Esophagus muscularis mucosa (tissue), 4 donors: ENCODE results near the gene ATP2B2. TPM values are rescaled to one million over a fixed set of nuclear protein-coding genes. Genes with fewer than 3 reads are reported as not detected.

Source experiments
- DNase-seq: peaks from one replicate; pipeline ENCODE4 v3.0.0-alpha.2; 2017; ENCODE audit errors: extremely low spot score
- H3K27ac ChIP-seq, 4 donors: fragments of 200-600 bp; sonication (generic); replicated peaks in 1 of 4; 1 replicate in 3 of 4; 2 replicates in 1 of 4; pipeline ENCODE4 v1.5.1; 2016 to 2019; ENCODE audit warnings: mild to moderate bottlenecking in 1 of 4
- H3K27me3 ChIP-seq, 4 donors: fragments of 200-600 bp; sonication (generic); one replicate each; pipeline versions ENCODE4 v1.5.1 to v1.6.0; 2016 to 2019
- H3K36me3 ChIP-seq, 4 donors: fragments of 200-600 bp; sonication (generic); one replicate each; pipeline ENCODE4 v1.5.1; 2016 to 2019
- H3K4me1 ChIP-seq, 4 donors: fragments of 200-600 bp; sonication (generic); one replicate each; pipeline ENCODE4 v1.5.1; 2016 to 2019
- H3K4me3 ChIP-seq, 4 donors: fragments of 200-600 bp; sonication (generic); 1 replicate in 2 of 4; 2 replicates in 2 of 4; pipeline ENCODE4 v1.5.1; 2016 to 2019; ENCODE audit warnings: mild to moderate bottlenecking in 4 of 4, moderate library complexity in 1 of 4
- H3K9me3 ChIP-seq, 4 donors: fragments of 200-600 bp; sonication (generic); 1 replicate in 3 of 4; 2 replicates in 1 of 4; pipeline ENCODE4 v1.5.1; 2016 to 2019
- CTCF ChIP-seq, 3 experiments: fragments of 200-600 bp in 2 of 3; fragments of 450-650 bp in 1 of 3; sonication (generic) in 2 of 3; IDR thresholded peaks; one replicate each; pipeline ENCODE4 v1.5.1; 2017 to 2019; ENCODE audit warnings: antibody characterized with exemption in 3 of 3, mild to moderate bottlenecking in 2 of 3, moderate library complexity in 1 of 3
- EP300 ChIP-seq: sonication (generic); formaldehyde crosslinking; IDR thresholded peaks from one replicate; pipeline ENCODE4 v1.6.1; 2017; ENCODE audit warnings: antibody characterized with exemption
- POLR2A ChIP-seq: fragments of 450-650 bp; IDR thresholded peaks from one replicate; pipeline ENCODE4 v1.6.1; 2017; ENCODE audit warnings: antibody characterized with exemption, moderate library complexity, mild to moderate bottlenecking, low read depth
- POLR2AphosphoS5 ChIP-seq, 2 donors: sonication (generic); formaldehyde crosslinking; IDR thresholded peaks; one replicate each; pipeline ENCODE4 v1.6.1; 2017; ENCODE audit warnings: antibody characterized with exemption in 2 of 2
- WGBS: methylation state at CpG from one replicate; pipeline ENCODE4 v1.1.5; 2018; 5-methylcytosine and 5-hydroxymethylcytosine counted together
- intact Hi-C: fragments of 100-400 bp; cut with DNase I; formaldehyde crosslinking; loops from one replicate; pipeline ENCODE4 v1.15.1; 2023
- total RNA-seq, 4 donors: library from RNA; depleted of rRNA; stranded (reverse); fragments of >200 nt; gene quantifications; one replicate each; pipeline versions ENCODE4 v1.1.0 to v1.2.1, GENCODE V29; 2016

Gene ATP2B2
- total RNA-seq, 4 donors from 2014 or later, result under 0.01 to 0.75 (median 0.39) TPM

- H3K4me3 ChIP-seq, result no peak overlapping the region
- H3K4me1 ChIP-seq, result no peaks in the 10 kb centered on the region
- no peaks in the 10 kb centered on the region for H3K9me3 ChIP-seq
- H3K27ac ChIP-seq, result no peak overlapping the region
- 62% methylated on average over 7 of the region's 7 CpGs for WGBS
- H3K36me3 ChIP-seq, result no peaks in the 10 kb centered on the region
- no peak for TF ChIP-seq POLR2AphosphoS5 (IDR thresholded peaks at IDR 0.05)
- TF ChIP-seq CTCF (IDR thresholded peaks at IDR 0.05), result no peak
- no peak for TF ChIP-seq POLR2A
- TF ChIP-seq EP300, result no peak
- no peak for DNase-seq
- intact Hi-C loops, result no loop called here
- peaks cover 0 to 74% (median 0%) of the 10 kb centered on the region in 4 donors for H3K27me3 ChIP-seq
Measured at GRCh38 chr3:10453431-10454163, 51.8 kb downstream of the ATP2B2 start.

GRCh38 chr3:10450494-10451440 is 54.6 kb downstream of the ATP2B2 start:
- no peak for DNase-seq
- Histone ChIP-seq H3K27ac (no peak overlapping the region), H3K27me3 (peaks cover 0 to 75% (median 0%) of the 10 kb centered on the region in 4 donors), H3K4me3 (no peak overlapping the region), H3K36me3 (no peaks in the 10 kb centered on the region), H3K4me1 (no peaks in the 10 kb centered on the region), H3K9me3 (no peaks in the 10 kb centered on the region)
- no peak for TF ChIP-seq POLR2AphosphoS5 (IDR thresholded peaks at IDR 0.05)
- TF ChIP-seq EP300, result no peak
- TF ChIP-seq POLR2A, result no peak
- TF ChIP-seq CTCF (IDR thresholded peaks at IDR 0.05), result no peak
- 61% methylated on average over 8 of the region's 22 CpGs for WGBS
- intact Hi-C loops, result no loop called here

GRCh38 chr3:10449436-10449835 is 56.0 kb downstream of the ATP2B2 start:
- no peak for DNase-seq
- Histone ChIP-seq H3K27me3 (peaks cover 0 to 71% (median 0%) of the 10 kb centered on the region in 4 donors), H3K9me3 (no peaks in the 10 kb centered on the region), H3K4me3 (no peak overlapping the region), H3K36me3 (no peaks in the 10 kb centered on the region), H3K27ac (no peak overlapping the region), H3K4me1 (no peaks in the 10 kb centered on the region)
- TF ChIP-seq POLR2A (no peak), EP300 (no peak), POLR2AphosphoS5 (IDR thresholded peaks at IDR 0.05) (no peak), CTCF (IDR thresholded peaks at IDR 0.05) (no peak)
- 90% methylated on average over 17 of the region's 18 CpGs for WGBS
- intact Hi-C loops, result no loop called here

- H3K27me3 ChIP-seq, result peaks cover 0 to 63% (median 0%) of the 10 kb centered on the region in 4 donors
- no peaks in the 10 kb centered on the region for H3K36me3 ChIP-seq
- intact Hi-C loops, result no loop called here
- H3K9me3 ChIP-seq, result no peaks in the 10 kb centered on the region
- WGBS, result 71% methylated on average over 2 of the region's 3 CpGs
- H3K27ac ChIP-seq, result no peak overlapping the region
- DNase-seq, result no peak
- H3K4me1 ChIP-seq, result no peaks in the 10 kb centered on the region
- TF ChIP-seq POLR2AphosphoS5 (IDR thresholded peaks at IDR 0.05) (no peak), POLR2A (no peak), EP300 (no peak), CTCF (IDR thresholded peaks at IDR 0.05) (no peak)
- no peak overlapping the region for H3K4me3 ChIP-seq
Measured at GRCh38 chr3:10448544-10448943, 56.8 kb downstream of the ATP2B2 start.
